NCI-H2171 (cell line): Measurements from ENCODE around the gene ASPSCR1.

Experiments
- DNase-seq: peaks from one replicate; lab custom pipeline; 2025; lab: John Stamatoyannopoulos, UW

ASPSCR1 gene

GRCh38 chr17:82039695-82040299 is 62.4 kb downstream of the ASPSCR1 start:
- no peak for DNase-seq

- DNase-seq: no peak
Observed at GRCh38 chr17:82041144-82041814, 63.9 kb downstream of the ASPSCR1 start.

GRCh38 chr17:82042649-82043048 is 65.2 kb downstream of the ASPSCR1 start:
- DNase-seq: no peak

GRCh38 chr17:82043507-82043906 is 66.1 kb downstream of the ASPSCR1 start:
- DNase-seq: no peak

GRCh38 chr17:82045936-82046484 is 68.6 kb downstream of the ASPSCR1 start:
- no peak for DNase-seq

- no peak for DNase-seq
Observed at GRCh38 chr17:82046903-82047302, 69.5 kb downstream of the ASPSCR1 start.

GRCh38 chr17:82047379-82047778 is 70.0 kb downstream of the ASPSCR1 start:
- no peak for DNase-seq

- DNase-seq: no peak
Observed at GRCh38 chr17:82047914-82048570, 70.6 kb downstream of the ASPSCR1 start.

GRCh38 chr17:82048571-82048971 is 71.1 kb downstream of the ASPSCR1 start:
- no peak for DNase-seq

- no peak for DNase-seq
Observed at GRCh38 chr17:82049106-82049505, 71.7 kb downstream of the ASPSCR1 start.

GRCh38 chr17:82049521-82049971 is 72.1 kb downstream of the ASPSCR1 start:
- no peak for DNase-seq

- DNase-seq: no peak
Observed at GRCh38 chr17:82050152-82050760, 72.8 kb downstream of the ASPSCR1 start.

- DNase-seq: no peak
Observed at GRCh38 chr17:82050761-82051641, 73.6 kb downstream of the ASPSCR1 start.

- peak; percentile 73 for DNase-seq
Observed at GRCh38 chr17:82051776-82052637, 74.6 kb downstream of the ASPSCR1 start, which contains the start of the genes GPS1 and RFNG. TSS of gene GPS1 (plus strand) at chr17:82051898. CDS start at chr17:82051932, 34 bp downstream. TSS of gene RFNG (minus strand) at chr17:82051811. CDS start at chr17:82051766, 45 bp downstream.

- DNase-seq: no peak
Observed at GRCh38 chr17:82052638-82053059, 75.2 kb downstream of the ASPSCR1 start.

- DNase-seq: no peak
Observed at GRCh38 chr17:82053130-82053529, 75.7 kb downstream of the ASPSCR1 start.

- DNase-seq: no peak
Observed at GRCh38 chr17:82053556-82054263, 76.3 kb downstream of the ASPSCR1 start.

GRCh38 chr17:82054351-82055022 is 77.1 kb downstream of the ASPSCR1 start:
- DNase-seq: no peak
